ENCODE data around the gene GMPR2.
"Not testable (repeated sequence)": the region's sequence is repeated elsewhere in the genome, so short reads cannot be mapped to it uniquely, and the experiment has no call there.

The GMPR2 gene

GRCh38 chr14:24202538-24202937, 30.2 kb upstream of the GMPR2 start:
- not testable (repeated sequence) for DNase-seq (ENCODE audit: low read depth)

GRCh38 chr14:24203249-24203886, 29.4 kb upstream of the GMPR2 start:
- DNase-seq (ENCODE audit: low read depth), result not testable (repeated sequence)

GRCh38 chr14:24204163-24205146, 28.3 kb upstream of the GMPR2 start:
- no peak for DNase-seq (ENCODE audit: low read depth)

GRCh38 chr14:24206260-24207103, 26.2 kb upstream of the GMPR2 start:
- DNase-seq (ENCODE audit: low read depth), result no peak

- no peak for DNase-seq (ENCODE audit: low read depth)
These were observed 25.6 kb upstream of the GMPR2 start for GRCh38 chr14:24207104-24207551.

- no peak for DNase-seq (ENCODE audit: low read depth)
These were observed 25.1 kb upstream of the GMPR2 start for GRCh38 chr14:24207625-24208024.

- DNase-seq (ENCODE audit: low read depth), result no peak
These were observed 21.4 kb upstream of the GMPR2 start for GRCh38 chr14:24211311-24211710.

- peak; percentile 94 for DNase-seq (ENCODE audit: low read depth)
These were observed 19.5 kb upstream of the GMPR2 start, which contains the start of gene CHMP4A for GRCh38 chr14:24212924-24213865. Gene CHMP4A, minus strand, starts transcription at chr14:24213488. Its CDS starts 49 bp downstream, at chr14:24213439.

- no peak for DNase-seq (ENCODE audit: low read depth)
These were observed 18.7 kb upstream of the GMPR2 start for GRCh38 chr14:24213866-24214662.

- DNase-seq (ENCODE audit: low read depth), result peak; percentile 84
These were observed 17.0 kb upstream of the GMPR2 start, which contains the start of gene MDP1 for GRCh38 chr14:24215495-24216344. Gene MDP1, minus strand, starts transcription at chr14:24216066. Its CDS starts 111 bp downstream, at chr14:24215955.

GRCh38 chr14:24216345-24216699, 16.4 kb upstream of the GMPR2 start:
- DNase-seq (ENCODE audit: low read depth), result no peak

- not testable (repeated sequence) for DNase-seq (ENCODE audit: low read depth)
These were observed 15.9 kb upstream of the GMPR2 start for GRCh38 chr14:24216876-24217275.

- DNase-seq (ENCODE audit: low read depth), result no peak
These were observed 13.6 kb upstream of the GMPR2 start for GRCh38 chr14:24219080-24219479.

- no peak for DNase-seq (ENCODE audit: low read depth)
These were observed 13.2 kb upstream of the GMPR2 start for GRCh38 chr14:24219521-24219920.

- DNase-seq (ENCODE audit: low read depth), result not testable (repeated sequence)
These were observed 9.7 kb upstream of the GMPR2 start for GRCh38 chr14:24222987-24223386.

- no peak for DNase-seq (ENCODE audit: low read depth)
These were observed 8.1 kb upstream of the GMPR2 start for GRCh38 chr14:24224618-24225071.

- no peak for DNase-seq (ENCODE audit: low read depth)
These were observed 6.3 kb upstream of the GMPR2 start for GRCh38 chr14:24226473-24226872.

- no peak for DNase-seq (ENCODE audit: low read depth)
These were observed 3.8 kb upstream of the GMPR2 start for GRCh38 chr14:24228902-24229301.
